Measurements from ENCODE around the gene SPOCK3. TPM values are rescaled to one million over a fixed set of nuclear protein-coding genes. Genes with fewer than 3 reads are reported as not detected.

SPOCK3 gene
- total and polyA plus RNA-seq, 2 donors from 2014 or later = 0.25 to 0.84 TPM

- intact Hi-C loops (cut with DNase I) = no loop called here
- Histone ChIP-seq H3K36me3 (ENCODE audit: control insufficient read depth in 2 of 3, insufficient read depth in 3 of 3, low read length in 3 of 3) (no peaks in the 10 kb centered on the region), H3K27me3 (ENCODE audit: control insufficient read depth, insufficient read depth, low read length) (no peaks in the 10 kb centered on the region), H3K4me3 (ENCODE audit: low read length in 3 of 3) (no peak overlapping the region), H3K27ac (ENCODE audit: low read depth in 2 of 2, low read length in 2 of 2) (no peak overlapping the region), H3K4me1 (ENCODE audit: control insufficient read depth in 2 of 3, insufficient read depth in 2 of 3, low read depth in 1 of 3, low read length in 3 of 3) (no peaks in the 10 kb centered on the region), H3K9ac (ENCODE audit: low read length in 3 of 3) (no peak overlapping the region), H3K9me3 (ENCODE audit: control insufficient read depth in 2 of 3, insufficient read depth in 1 of 3, low read length in 3 of 3) (no peaks in the 10 kb centered on the region)
- TF ChIP-seq, protein P1, sequence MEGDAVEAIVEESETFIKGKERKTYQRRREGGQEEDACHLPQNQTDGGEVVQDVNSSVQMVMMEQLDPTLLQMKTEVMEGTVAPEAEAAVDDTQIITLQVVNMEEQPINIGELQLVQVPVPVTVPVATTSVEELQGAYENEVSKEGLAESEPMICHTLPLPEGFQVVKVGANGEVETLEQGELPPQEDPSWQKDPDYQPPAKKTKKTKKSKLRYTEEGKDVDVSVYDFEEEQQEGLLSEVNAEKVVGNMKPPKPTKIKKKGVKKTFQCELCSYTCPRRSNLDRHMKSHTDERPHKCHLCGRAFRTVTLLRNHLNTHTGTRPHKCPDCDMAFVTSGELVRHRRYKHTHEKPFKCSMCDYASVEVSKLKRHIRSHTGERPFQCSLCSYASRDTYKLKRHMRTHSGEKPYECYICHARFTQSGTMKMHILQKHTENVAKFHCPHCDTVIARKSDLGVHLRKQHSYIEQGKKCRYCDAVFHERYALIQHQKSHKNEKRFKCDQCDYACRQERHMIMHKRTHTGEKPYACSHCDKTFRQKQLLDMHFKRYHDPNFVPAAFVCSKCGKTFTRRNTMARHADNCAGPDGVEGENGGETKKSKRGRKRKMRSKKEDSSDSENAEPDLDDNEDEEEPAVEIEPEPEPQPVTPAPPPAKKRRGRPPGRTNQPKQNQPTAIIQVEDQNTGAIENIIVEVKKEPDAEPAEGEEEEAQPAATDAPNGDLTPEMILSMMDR (IDR thresholded peaks at IDR 0.05; ENCODE audit: borderline replicate concordance, extremely low read depth, insufficient read depth) = no peak
- DNase-seq (no peak), FAIRE-seq (no peak)
These were observed 48.8 kb downstream of the SPOCK3 start for GRCh38 chr4:167185465-167185864.

- Histone ChIP-seq H3K36me3 (ENCODE audit: control insufficient read depth in 2 of 3, insufficient read depth in 3 of 3, low read length in 3 of 3) (no peaks in the 10 kb centered on the region), H3K27ac (ENCODE audit: low read depth in 2 of 2, low read length in 2 of 2) (no peak overlapping the region), H3K27me3 (ENCODE audit: control insufficient read depth, insufficient read depth, low read length) (no peaks in the 10 kb centered on the region), H3K9ac (ENCODE audit: low read length in 3 of 3) (no peak overlapping the region), H3K4me3 (ENCODE audit: low read length in 3 of 3) (no peak overlapping the region), H3K4me1 (ENCODE audit: control insufficient read depth in 2 of 3, insufficient read depth in 2 of 3, low read depth in 1 of 3, low read length in 3 of 3) (no peaks in the 10 kb centered on the region), H3K9me3 (ENCODE audit: control insufficient read depth in 2 of 3, insufficient read depth in 1 of 3, low read length in 3 of 3) (no peaks in the 10 kb centered on the region)
- intact Hi-C loops (cut with DNase I) = no loop called here
- DNase-seq (no peak), FAIRE-seq (no peak)
- TF ChIP-seq, protein P1 (IDR thresholded peaks at IDR 0.05; ENCODE audit: borderline replicate concordance, extremely low read depth, insufficient read depth) = no peak
These were observed 51.3 kb downstream of the SPOCK3 start for GRCh38 chr4:167183036-167183435.

- DNase-seq = no peak
- Histone ChIP-seq H3K9ac (ENCODE audit: low read length in 3 of 3) (no peak overlapping the region), H3K27ac (ENCODE audit: low read depth in 2 of 2, low read length in 2 of 2) (no peak overlapping the region), H3K36me3 (ENCODE audit: control insufficient read depth in 2 of 3, insufficient read depth in 3 of 3, low read length in 3 of 3) (no peaks in the 10 kb centered on the region), H3K27me3 (ENCODE audit: control insufficient read depth, insufficient read depth, low read length) (no peaks in the 10 kb centered on the region), H3K4me1 (ENCODE audit: control insufficient read depth in 2 of 3, insufficient read depth in 2 of 3, low read depth in 1 of 3, low read length in 3 of 3) (no peaks in the 10 kb centered on the region), H3K4me3 (ENCODE audit: low read length in 3 of 3) (no peak overlapping the region), H3K9me3 (ENCODE audit: control insufficient read depth in 2 of 3, insufficient read depth in 1 of 3, low read length in 3 of 3) (no peaks in the 10 kb centered on the region)
- no peak for FAIRE-seq
- TF ChIP-seq, protein P1 (IDR thresholded peaks at IDR 0.05; ENCODE audit: borderline replicate concordance, extremely low read depth, insufficient read depth) = no peak
- intact Hi-C loops (cut with DNase I) = no loop called here
These were observed 56.4 kb downstream of the SPOCK3 start for GRCh38 chr4:167177925-167178324.

DNA sequence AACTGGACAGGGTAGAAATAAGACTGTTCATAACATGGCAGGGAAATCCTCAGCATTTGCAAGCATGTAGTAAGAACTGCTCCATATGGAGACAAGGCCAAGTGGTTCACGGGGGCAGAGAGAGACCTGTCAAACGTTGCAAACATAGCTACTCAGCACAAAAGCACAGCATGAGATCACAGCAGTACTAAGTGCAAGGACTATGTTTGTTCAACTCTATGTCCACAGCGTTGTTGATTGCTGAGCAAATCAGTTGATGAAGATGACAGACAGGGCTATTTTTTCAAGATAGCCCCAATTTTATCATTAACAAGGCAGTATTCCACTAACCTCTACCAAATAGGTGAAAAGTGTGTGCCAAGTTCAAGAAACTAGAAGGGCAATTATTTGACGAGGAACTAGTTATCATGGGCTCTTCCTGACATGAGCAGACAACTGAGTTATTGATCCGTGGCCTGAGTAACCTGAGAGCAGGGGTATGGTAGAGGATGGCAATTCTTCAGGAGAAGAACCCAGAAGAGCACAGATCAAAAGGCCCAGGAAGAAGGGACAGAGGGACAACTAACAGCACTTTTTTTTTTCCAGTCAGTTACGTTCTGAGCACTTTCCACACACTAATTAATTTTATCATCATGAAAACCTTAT, 57.4 kb downstream of the SPOCK3 start:
- Histone ChIP-seq H3K4me3 (ENCODE audit: low read length in 3 of 3) (no peak overlapping the region), H3K36me3 (ENCODE audit: control insufficient read depth in 2 of 3, insufficient read depth in 3 of 3, low read length in 3 of 3) (no peaks in the 10 kb centered on the region), H3K27me3 (ENCODE audit: control insufficient read depth, insufficient read depth, low read length) (no peaks in the 10 kb centered on the region), H3K9me3 (ENCODE audit: control insufficient read depth in 2 of 3, insufficient read depth in 1 of 3, low read length in 3 of 3) (no peaks in the 10 kb centered on the region), H3K9ac (ENCODE audit: low read length in 3 of 3) (no peak overlapping the region), H3K27ac (ENCODE audit: low read depth in 2 of 2, low read length in 2 of 2) (no peak overlapping the region), H3K4me1 (ENCODE audit: control insufficient read depth in 2 of 3, insufficient read depth in 2 of 3, low read depth in 1 of 3, low read length in 3 of 3) (no peaks in the 10 kb centered on the region)
- DNase-seq (no peak), FAIRE-seq (no peak)
- intact Hi-C loops (cut with DNase I) = no loop called here
- TF ChIP-seq, protein P1 (IDR thresholded peaks at IDR 0.05; ENCODE audit: borderline replicate concordance, extremely low read depth, insufficient read depth) = no peak

Measured in kidney (tissue), 14 donors.